Left lung (tissue), 10 donors: ENCODE measurements around the gene ACAD10. TPM values are rescaled to one million over a fixed set of nuclear protein-coding genes. Genes with fewer than 3 reads are reported as not detected.
"Not testable (repeated sequence)": the region's sequence is repeated elsewhere in the genome, so short reads cannot be mapped to it uniquely, and the experiment has no call there.

Experiments used
- ATAC-seq: fragments of 200-7000 bp; cut with Tn5 transposase; one replicate; pipeline ENCODE4 v1.9.1; 2020; ENCODE audit warnings: moderate library complexity
- DNase-seq, 4 donors: peaks; one replicate each; pipeline ENCODE4 v3.0.0-alpha.2; 2013 to 2020
- H3K27ac ChIP-seq, 2 donors: fragments of 200-600 bp; sonication (generic) in 1 of 2; one replicate each; pipeline versions ENCODE4 v1.5.0 to v1.8.0; 2020 to 2021
- H3K27me3 ChIP-seq, 2 donors: fragments of 200-600 bp; sonication (generic) in 1 of 2; one replicate each; pipeline versions ENCODE4 v1.5.0 to v1.8.0; 2020 to 2021
- H3K36me3 ChIP-seq, 2 donors: fragments of 200-600 bp; sonication (generic) in 1 of 2; one replicate each; pipeline versions ENCODE4 v1.5.0 to v1.8.0; 2020 to 2021
- H3K4me1 ChIP-seq, 2 donors: fragments of 200-600 bp; one replicate each; pipeline ENCODE4 v1.8.0; 2021
- H3K4me3 ChIP-seq, 2 donors: fragments of 200-600 bp; sonication (generic) in 1 of 2; one replicate each; pipeline versions ENCODE4 v1.5.0 to v1.8.0; 2020 to 2021; ENCODE audit warnings: mild to moderate bottlenecking in 1 of 2
- H3K9me3 ChIP-seq, 2 donors: fragments of 200-600 bp; sonication (generic) in 1 of 2; one replicate each; pipeline versions ENCODE4 v1.5.0 to v1.8.0; 2020 to 2021
- intact Hi-C, 2 donors: fragments of 100-400 bp; cut with DNase I; formaldehyde crosslinking; loops; one replicate each; pipeline versions ENCODE4 v1.11.2 to v1.14.2; 2022
- polyA plus RNA-seq, 6 donors: library from polyadenylated mRNA; unstranded; fragments of 120-200 nt; gene quantifications; one replicate each; pipeline ENCODE4 v1.2.1, GENCODE V29; 2013; ENCODE audit not compliant: insufficient read length in 6 of 6
- total RNA-seq, 2 donors: library from RNA; stranded (reverse); fragmentation: NEBNext Ultra II Directional; extraction: Animal tissue kit (Norgen Biotek cat#: 25700); gene quantifications; one replicate each; pipeline ENCODE4 v1.2.1, GENCODE V29; 2021
- TF ChIP-seq, protein P1 (sequence below), 2 donors: fragments of 200-600 bp; sonication (generic) in 1 of 2; IDR thresholded peaks; one replicate each; pipeline versions ENCODE4 v1.5.0 to v1.8.0; 2021; ENCODE audit warnings: antibody characterized with exemption in 2 of 2
- donor health status: DM: no; HTN: yes; CAD: no.
- donor health status: DM: no; HTN: no; CAD: no.

The ACAD10 gene
- total and polyA plus RNA-seq, 8 donors: 19.8 to 44.3 (median 36.9) TPM

DNA sequence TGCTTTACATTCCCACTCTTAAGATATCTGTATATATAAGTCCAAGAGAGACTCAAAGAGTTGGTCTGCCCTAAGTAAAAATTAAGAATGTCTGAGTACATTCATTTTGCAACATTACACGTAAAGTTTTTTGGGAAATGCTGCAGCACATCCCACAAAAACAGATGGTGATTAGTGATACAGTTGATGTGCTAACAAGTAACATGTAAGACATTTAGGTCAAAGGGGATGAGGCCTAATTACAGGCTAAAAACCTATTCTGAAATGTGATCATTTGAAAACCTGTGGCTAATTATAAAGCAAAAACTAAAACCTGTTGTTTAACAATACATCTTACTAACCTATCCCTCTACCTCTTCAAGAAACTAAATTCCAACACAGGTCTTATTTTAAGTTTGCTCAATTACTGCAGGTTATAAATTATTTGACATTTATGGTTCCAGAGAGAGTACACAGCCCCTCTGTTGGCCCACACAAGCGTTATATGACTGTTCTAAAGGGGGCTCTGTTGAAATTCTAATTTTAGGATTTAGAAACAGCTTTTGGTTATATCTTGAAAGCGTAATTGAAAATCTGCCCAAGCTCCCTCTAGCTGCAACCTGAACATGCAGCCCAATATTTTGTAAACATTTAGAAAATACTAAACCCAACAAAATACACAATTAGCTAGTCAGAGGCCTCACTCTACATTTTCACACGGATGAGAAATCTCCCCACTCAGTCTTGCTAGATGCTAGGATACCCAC lies 43.0 kb upstream of the ACAD10 start:
- H3K4me3 ChIP-seq: no peak overlapping the region
- H3K27ac ChIP-seq: peak overlapping the region in 1 of 2 donors; percentile 79
- ATAC-seq: no peak
- peak in 1 of 4 donors; percentile 30 for DNase-seq
- H3K36me3 ChIP-seq: peaks cover 0 to 72% of the 10 kb centered on the region in 2 donors
- H3K9me3 ChIP-seq: no peaks in the 10 kb centered on the region
- intact Hi-C loops: no loop called here
- no peaks in the 10 kb centered on the region for H3K4me1 ChIP-seq
- no peaks in the 10 kb centered on the region for H3K27me3 ChIP-seq
- TF ChIP-seq, protein P1, sequence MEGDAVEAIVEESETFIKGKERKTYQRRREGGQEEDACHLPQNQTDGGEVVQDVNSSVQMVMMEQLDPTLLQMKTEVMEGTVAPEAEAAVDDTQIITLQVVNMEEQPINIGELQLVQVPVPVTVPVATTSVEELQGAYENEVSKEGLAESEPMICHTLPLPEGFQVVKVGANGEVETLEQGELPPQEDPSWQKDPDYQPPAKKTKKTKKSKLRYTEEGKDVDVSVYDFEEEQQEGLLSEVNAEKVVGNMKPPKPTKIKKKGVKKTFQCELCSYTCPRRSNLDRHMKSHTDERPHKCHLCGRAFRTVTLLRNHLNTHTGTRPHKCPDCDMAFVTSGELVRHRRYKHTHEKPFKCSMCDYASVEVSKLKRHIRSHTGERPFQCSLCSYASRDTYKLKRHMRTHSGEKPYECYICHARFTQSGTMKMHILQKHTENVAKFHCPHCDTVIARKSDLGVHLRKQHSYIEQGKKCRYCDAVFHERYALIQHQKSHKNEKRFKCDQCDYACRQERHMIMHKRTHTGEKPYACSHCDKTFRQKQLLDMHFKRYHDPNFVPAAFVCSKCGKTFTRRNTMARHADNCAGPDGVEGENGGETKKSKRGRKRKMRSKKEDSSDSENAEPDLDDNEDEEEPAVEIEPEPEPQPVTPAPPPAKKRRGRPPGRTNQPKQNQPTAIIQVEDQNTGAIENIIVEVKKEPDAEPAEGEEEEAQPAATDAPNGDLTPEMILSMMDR (IDR thresholded peaks at IDR 0.05): no peak

DNA sequence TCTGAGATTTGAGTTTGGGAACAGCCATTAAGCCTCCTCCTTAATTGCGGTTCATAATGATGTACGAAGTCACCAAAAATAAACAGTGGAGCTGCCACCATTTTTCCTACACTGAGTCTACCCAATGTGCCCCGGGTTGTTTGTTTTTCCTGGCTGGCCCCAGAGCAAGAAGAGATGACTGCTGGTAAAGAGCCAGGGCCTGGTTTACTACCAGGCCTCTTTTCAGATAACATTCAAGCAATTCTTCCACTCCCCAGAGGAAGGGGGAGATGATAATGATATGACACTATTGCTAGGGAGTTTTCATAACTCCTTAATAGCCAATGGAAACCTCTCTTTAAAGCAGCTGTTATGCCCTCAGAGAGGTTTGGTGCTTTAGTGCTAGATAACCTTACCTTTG lies 42.4 kb upstream of the ACAD10 start:
- Histone ChIP-seq H3K4me1 (no peaks in the 10 kb centered on the region), H3K9me3 (no peaks in the 10 kb centered on the region), H3K4me3 (no peak overlapping the region), H3K27me3 (no peaks in the 10 kb centered on the region), H3K27ac (peak overlapping the region in 1 of 2 donors; percentile 79), H3K36me3 (peaks cover 0 to 78% of the 10 kb centered on the region in 2 donors)
- peak; percentile 48 for ATAC-seq
- intact Hi-C loops: no loop called here
- TF ChIP-seq, protein P1 (IDR thresholded peaks at IDR 0.05): no peak
- peak in 2 of 4 donors; percentile 43 to 44 for DNase-seq

DNA sequence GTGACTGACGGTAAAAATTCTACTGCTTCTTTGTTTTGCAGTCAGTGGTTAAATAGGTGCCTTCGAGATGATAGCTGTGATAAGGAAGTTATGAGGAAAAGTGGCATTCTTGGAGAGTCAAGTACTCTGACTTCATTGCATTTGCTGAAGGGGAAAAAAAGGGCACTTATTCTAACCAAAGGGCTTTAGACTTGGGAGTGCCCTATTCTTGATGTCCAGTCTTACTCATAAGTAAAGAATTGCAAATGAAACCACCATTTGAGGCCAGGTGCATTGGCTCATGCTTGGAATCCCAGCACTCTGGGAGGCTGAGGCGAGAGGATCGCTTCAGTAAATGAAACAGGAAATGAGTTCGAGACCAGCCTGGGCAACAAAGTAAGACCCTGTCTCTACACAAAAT lies 40.4 kb upstream of the ACAD10 start:
- peaks cover 0 to 96% of the 10 kb centered on the region in 2 donors for H3K36me3 ChIP-seq
- H3K4me3 ChIP-seq: no peak overlapping the region
- TF ChIP-seq, protein P1 (IDR thresholded peaks at IDR 0.05): no peak

DNA sequence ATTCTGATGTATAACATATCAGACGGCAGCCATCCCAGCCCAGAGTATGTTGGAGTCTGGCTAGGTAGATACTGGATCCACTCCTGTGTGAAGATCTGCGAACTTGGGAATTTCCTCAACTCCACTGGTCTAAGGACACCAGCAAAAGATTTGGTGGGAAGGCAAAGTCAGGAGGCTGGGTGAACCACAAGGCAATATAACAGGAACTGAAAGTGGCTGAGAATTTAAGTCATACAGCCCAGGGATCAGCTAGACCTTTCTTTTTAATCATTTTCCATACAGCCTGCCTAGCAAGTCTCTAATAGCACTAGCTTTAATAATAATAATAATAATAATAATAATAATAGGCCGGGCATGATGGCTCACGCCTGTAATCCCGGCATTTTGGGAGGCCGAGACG lies 34.9 kb upstream of the ACAD10 start:
- no peak overlapping the region for H3K4me3 ChIP-seq
- DNase-seq (no peak), ATAC-seq (no peak)
- no peaks in the 10 kb centered on the region for H3K9me3 ChIP-seq
- no peaks in the 10 kb centered on the region for H3K4me1 ChIP-seq
- no peak overlapping the region for H3K27ac ChIP-seq
- TF ChIP-seq, protein P1 (IDR thresholded peaks at IDR 0.05): no peak
- H3K36me3 ChIP-seq: peaks cover 0 to 100% of the 10 kb centered on the region in 2 donors
- intact Hi-C loops: no loop called here
- no peaks in the 10 kb centered on the region for H3K27me3 ChIP-seq

More for the DNA sequence above, 40.4 kb upstream of the ACAD10 start:
- ATAC-seq: peak; percentile 83
- peak in 2 of 4 donors; percentile 49 to 54 for DNase-seq
- no peaks in the 10 kb centered on the region for H3K4me1 ChIP-seq
- H3K9me3 ChIP-seq: no peaks in the 10 kb centered on the region
- no peaks in the 10 kb centered on the region for H3K27me3 ChIP-seq
- intact Hi-C loops: no loop called here
- peak overlapping the region; percentile 62 to 79 for H3K27ac ChIP-seq

DNA sequence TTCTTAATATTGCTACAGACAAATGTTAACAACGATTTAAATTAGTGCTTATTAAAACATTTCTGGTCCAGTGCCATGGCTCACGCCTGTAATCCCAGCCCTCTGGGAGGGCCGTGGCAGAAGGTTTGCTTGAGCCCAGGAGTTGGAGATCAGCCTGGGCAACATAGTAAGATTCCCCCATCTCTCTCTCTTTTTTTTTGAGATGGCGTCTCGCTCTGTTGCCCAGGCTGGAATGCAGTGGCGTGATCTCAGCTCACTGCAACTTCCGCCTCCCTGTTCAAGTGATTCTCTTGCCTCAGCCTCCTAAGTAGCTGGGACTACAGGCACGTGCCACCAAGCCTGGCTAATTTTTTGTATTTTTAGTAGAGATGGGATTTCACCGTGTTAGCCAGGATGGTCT lies 33.3 kb upstream of the ACAD10 start:
- H3K9me3 ChIP-seq, H3K27ac ChIP-seq, DNase-seq, H3K27me3 ChIP-seq, H3K4me1 ChIP-seq, ATAC-seq, intact Hi-C loops, H3K4me3 ChIP-seq: not testable (repeated sequence)
- H3K36me3 ChIP-seq: peaks cover 0 to 100% of the 10 kb centered on the region in 2 donors
